GM23338 (cell line): ENCODE results near the gene TFF1. TPM values are rescaled to one million over a fixed set of nuclear protein-coding genes. Genes with fewer than 3 reads are reported as not detected.

Source experiments
- ATAC-seq: fragments of 200-7000 bp; cut with Tn5 transposase; 3 replicates; pipeline ENCODE4 v1.9.1; 2020
- DNase-seq: peaks from one replicate; pipeline ENCODE4 v3.0.0-alpha.2; 2015; ENCODE audit warnings: low spot score
- H2AFZ ChIP-seq: fragments of 200-600 bp; sonication (generic); 2 replicates; pipeline ENCODE4 v1.8.0; 2016; ENCODE audit warnings: antibody characterized with exemption, mild to moderate bottlenecking, moderate library complexity
- H3F3A ChIP-seq: fragments of 200-600 bp; sonication (generic); replicated peaks from 2 replicates; pipeline ENCODE4 v1.8.0; 2017; ENCODE audit warnings: antibody characterized with exemption, mixed run types, low read depth
- H3K27ac ChIP-seq: fragments of 200-600 bp; sonication (generic); 2 replicates; pipeline ENCODE4 v1.6.1; 2016; ENCODE audit warnings: low read depth
- H3K27me3 ChIP-seq: fragments of 200-600 bp; sonication (generic); 2 replicates; pipeline ENCODE4 v1.8.0; 2016; ENCODE audit warnings: mild to moderate bottlenecking, mixed run types, moderate library complexity; ENCODE audit not compliant: insufficient read depth
- H3K36me3 ChIP-seq: fragments of 200-600 bp; sonication (generic); 2 replicates; pipeline ENCODE4 v1.8.0; 2016; ENCODE audit warnings: mild to moderate bottlenecking; ENCODE audit not compliant: insufficient read depth
- H3K4me1 ChIP-seq: fragments of 200-600 bp; sonication (generic); 2 replicates; pipeline ENCODE4 v1.8.0; 2016; ENCODE audit warnings: mild to moderate bottlenecking, moderate library complexity; ENCODE audit not compliant: insufficient read depth
- H3K4me2 ChIP-seq: fragments of 200-600 bp; sonication (generic); 2 replicates; pipeline ENCODE4 v1.7.1; 2017; ENCODE audit warnings: mixed run types
- H3K4me3 ChIP-seq: fragments of 200-600 bp; sonication (generic); 2 replicates; pipeline ENCODE4 v1.6.1; 2016; ENCODE audit warnings: mixed run types
- H3K79me2 ChIP-seq: fragments of 200-600 bp; sonication (generic); replicated peaks from 2 replicates; pipeline ENCODE4 v1.8.0; 2017; ENCODE audit warnings: mild to moderate bottlenecking; ENCODE audit not compliant: insufficient read depth
- H3K9me2 ChIP-seq: fragments of 200-600 bp; sonication (generic); 2 replicates; pipeline ENCODE4 v1.8.0; 2017; ENCODE audit not compliant: insufficient read depth
- H4K20me1 ChIP-seq: fragments of 200-600 bp; sonication (generic); replicated peaks from 2 replicates; pipeline ENCODE4 v1.8.0; 2017; ENCODE audit warnings: mild to moderate bottlenecking; ENCODE audit not compliant: insufficient read depth
- H3K27ac Mint-ChIP-seq: 2 replicates; pipeline ENCODE4 v1.8.0; 2020; ENCODE audit warnings: inconsistent platforms, mild to moderate bottlenecking, moderate library complexity, mixed read lengths
- H3K27me3 Mint-ChIP-seq: 3 replicates; pipeline ENCODE4 v1.8.0; 2022; ENCODE audit warnings: low read depth, mild to moderate bottlenecking, moderate library complexity, mixed read lengths, inconsistent platforms; ENCODE audit not compliant: insufficient read depth, poor library complexity
- H3K36me3 Mint-ChIP-seq: 3 replicates; pipeline ENCODE4 v1.8.0; 2021; ENCODE audit warnings: low read depth, mild to moderate bottlenecking, inconsistent platforms, moderate library complexity, mixed read lengths
- H3K4me1 Mint-ChIP-seq: 3 replicates; pipeline ENCODE4 v1.8.0; 2020; ENCODE audit warnings: mild to moderate bottlenecking, inconsistent platforms, mixed read lengths
- H3K4me3 Mint-ChIP-seq: 3 replicates; pipeline ENCODE4 v1.8.0; 2021; ENCODE audit warnings: moderate library complexity, mild to moderate bottlenecking, inconsistent platforms, mixed read lengths
- H3K9me3 Mint-ChIP-seq: 3 replicates; pipeline ENCODE4 v1.8.0; 2020; ENCODE audit warnings: moderate library complexity, mild to moderate bottlenecking, inconsistent platforms, mixed read lengths
- EZH2phosphoT487 ChIP-seq: fragments of 200-600 bp; sonication (generic); IDR thresholded peaks from one replicate; pipeline ENCODE4 v1.8.1; 2018; ENCODE audit warnings: antibody characterized with exemption; ENCODE audit not compliant: unreplicated experiment
- JUNB ChIP-seq: IDR thresholded peaks from one replicate; pipeline ENCODE4 v1.6.1; 2016; ENCODE audit warnings: antibody characterized with exemption; ENCODE audit not compliant: unreplicated experiment
- POLR2AphosphoS5 ChIP-seq: IDR thresholded peaks from 2 replicates; pipeline ENCODE4 v1.6.1; 2016; ENCODE audit warnings: antibody characterized with exemption, low read depth
- polyA plus RNA-seq: library from polyadenylated mRNA; unstranded; fragments of >200 nt; fragmentation: Nextera tagmentation; extraction: Ambion mirVana; gene quantifications from 2 replicates; pipeline ENCODE4 v1.2.1, GENCODE V29; 2016
- total RNA-seq: library from RNA; depleted of rRNA; stranded (reverse); fragments of >200 nt; shearing (Covaris generic); gene quantifications from 2 replicates; pipeline ENCODE4 v1.2.3, GENCODE V29; 2014
- TF ChIP-seq, protein P1 (sequence below): fragments of 250-450 bp; sonication (Bioruptor Pico); IDR thresholded peaks from 2 replicates; pipeline ENCODE4 v1.5.0; 2020; ENCODE audit warnings: mild to moderate bottlenecking, moderate library complexity
- TF ChIP-seq, protein P2 (sequence below): IDR thresholded peaks from 2 replicates; pipeline ENCODE4 v1.6.1; 2016; ENCODE audit warnings: antibody characterized with exemption

TFF1 gene
- total and polyA plus RNA-seq, 2 experiments from 2014 or later: not detected

DNA sequence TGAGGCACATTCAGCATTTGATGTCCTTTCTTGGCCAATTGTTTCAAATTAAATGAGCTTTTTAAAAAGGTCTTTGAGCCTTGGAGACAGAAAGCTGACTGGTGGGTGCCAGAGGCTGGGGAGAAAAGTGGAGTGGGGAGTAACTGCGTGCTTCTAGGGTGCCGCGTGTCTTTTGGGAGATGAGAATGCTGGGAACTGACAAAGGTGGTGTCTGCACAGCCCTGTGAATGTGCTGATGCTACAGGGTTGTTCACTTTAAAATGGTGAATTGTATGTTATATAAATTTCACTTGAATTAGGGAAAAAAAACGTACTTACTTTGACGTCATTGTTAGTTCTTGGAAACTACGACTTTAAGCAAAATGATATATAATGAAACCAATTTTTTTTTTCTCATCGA is 8.1 kb upstream of the TFF1 start (continued):
- TF ChIP-seq, protein P1, sequence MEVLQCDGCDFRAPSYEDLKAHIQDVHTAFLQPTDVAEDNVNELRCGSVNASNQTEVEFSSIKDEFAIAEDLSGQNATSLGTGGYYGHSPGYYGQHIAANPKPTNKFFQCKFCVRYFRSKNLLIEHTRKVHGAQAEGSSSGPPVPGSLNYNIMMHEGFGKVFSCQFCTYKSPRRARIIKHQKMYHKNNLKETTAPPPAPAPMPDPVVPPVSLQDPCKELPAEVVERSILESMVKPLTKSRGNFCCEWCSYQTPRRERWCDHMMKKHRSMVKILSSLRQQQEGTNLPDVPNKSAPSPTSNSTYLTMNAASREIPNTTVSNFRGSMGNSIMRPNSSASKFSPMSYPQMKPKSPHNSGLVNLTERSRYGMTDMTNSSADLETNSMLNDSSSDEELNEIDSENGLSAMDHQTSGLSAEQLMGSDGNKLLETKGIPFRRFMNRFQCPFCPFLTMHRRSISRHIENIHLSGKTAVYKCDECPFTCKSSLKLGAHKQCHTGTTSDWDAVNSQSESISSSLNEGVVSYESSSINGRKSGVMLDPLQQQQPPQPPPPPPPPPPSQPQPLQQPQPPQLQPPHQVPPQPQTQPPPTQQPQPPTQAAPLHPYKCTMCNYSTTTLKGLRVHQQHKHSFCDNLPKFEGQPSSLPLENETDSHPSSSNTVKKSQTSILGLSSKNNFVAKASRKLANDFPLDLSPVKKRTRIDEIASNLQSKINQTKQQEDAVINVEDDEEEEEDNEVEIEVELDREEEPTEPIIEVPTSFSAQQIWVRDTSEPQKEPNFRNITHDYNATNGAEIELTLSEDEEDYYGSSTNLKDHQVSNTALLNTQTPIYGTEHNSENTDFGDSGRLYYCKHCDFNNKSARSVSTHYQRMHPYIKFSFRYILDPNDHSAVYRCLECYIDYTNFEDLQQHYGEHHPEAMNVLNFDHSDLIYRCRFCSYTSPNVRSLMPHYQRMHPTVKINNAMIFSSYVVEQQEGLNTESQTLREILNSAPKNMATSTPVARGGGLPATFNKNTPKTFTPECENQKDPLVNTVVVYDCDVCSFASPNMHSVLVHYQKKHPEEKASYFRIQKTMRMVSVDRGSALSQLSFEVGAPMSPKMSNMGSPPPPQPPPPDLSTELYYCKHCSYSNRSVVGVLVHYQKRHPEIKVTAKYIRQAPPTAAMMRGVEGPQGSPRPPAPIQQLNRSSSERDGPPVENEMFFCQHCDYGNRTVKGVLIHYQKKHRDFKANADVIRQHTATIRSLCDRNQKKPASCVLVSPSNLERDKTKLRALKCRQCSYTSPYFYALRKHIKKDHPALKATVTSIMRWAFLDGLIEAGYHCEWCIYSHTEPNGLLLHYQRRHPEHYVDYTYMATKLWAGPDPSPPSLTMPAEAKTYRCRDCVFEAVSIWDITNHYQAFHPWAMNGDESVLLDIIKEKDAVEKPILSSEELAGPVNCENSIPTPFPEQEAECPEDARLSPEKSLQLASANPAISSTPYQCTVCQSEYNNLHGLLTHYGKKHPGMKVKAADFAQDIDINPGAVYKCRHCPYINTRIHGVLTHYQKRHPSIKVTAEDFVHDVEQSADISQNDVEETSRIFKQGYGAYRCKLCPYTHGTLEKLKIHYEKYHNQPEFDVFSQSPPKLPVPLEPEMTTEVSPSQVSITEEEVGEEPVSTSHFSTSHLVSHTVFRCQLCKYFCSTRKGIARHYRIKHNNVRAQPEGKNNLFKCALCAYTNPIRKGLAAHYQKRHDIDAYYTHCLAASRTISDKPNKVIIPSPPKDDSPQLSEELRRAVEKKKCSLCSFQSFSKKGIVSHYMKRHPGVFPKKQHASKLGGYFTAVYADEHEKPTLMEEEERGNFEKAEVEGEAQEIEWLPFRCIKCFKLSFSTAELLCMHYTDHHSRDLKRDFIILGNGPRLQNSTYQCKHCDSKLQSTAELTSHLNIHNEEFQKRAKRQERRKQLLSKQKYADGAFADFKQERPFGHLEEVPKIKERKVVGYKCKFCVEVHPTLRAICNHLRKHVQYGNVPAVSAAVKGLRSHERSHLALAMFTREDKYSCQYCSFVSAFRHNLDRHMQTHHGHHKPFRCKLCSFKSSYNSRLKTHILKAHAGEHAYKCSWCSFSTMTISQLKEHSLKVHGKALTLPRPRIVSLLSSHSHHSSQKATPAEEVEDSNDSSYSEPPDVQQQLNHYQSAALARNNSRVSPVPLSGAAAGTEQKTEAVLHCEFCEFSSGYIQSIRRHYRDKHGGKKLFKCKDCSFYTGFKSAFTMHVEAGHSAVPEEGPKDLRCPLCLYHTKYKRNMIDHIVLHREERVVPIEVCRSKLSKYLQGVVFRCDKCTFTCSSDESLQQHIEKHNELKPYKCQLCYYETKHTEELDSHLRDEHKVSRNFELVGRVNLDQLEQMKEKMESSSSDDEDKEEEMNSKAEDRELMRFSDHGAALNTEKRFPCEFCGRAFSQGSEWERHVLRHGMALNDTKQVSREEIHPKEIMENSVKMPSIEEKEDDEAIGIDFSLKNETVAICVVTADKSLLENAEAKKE (CRISPR knock-in tag): no peak
- TF ChIP-seq JUNB (no peak), POLR2AphosphoS5 (no peak), EZH2phosphoT487 (no peak)
- TF ChIP-seq, protein P2, sequence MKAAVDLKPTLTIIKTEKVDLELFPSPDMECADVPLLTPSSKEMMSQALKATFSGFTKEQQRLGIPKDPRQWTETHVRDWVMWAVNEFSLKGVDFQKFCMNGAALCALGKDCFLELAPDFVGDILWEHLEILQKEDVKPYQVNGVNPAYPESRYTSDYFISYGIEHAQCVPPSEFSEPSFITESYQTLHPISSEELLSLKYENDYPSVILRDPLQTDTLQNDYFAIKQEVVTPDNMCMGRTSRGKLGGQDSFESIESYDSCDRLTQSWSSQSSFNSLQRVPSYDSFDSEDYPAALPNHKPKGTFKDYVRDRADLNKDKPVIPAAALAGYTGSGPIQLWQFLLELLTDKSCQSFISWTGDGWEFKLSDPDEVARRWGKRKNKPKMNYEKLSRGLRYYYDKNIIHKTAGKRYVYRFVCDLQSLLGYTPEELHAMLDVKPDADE: no peak

DNA sequence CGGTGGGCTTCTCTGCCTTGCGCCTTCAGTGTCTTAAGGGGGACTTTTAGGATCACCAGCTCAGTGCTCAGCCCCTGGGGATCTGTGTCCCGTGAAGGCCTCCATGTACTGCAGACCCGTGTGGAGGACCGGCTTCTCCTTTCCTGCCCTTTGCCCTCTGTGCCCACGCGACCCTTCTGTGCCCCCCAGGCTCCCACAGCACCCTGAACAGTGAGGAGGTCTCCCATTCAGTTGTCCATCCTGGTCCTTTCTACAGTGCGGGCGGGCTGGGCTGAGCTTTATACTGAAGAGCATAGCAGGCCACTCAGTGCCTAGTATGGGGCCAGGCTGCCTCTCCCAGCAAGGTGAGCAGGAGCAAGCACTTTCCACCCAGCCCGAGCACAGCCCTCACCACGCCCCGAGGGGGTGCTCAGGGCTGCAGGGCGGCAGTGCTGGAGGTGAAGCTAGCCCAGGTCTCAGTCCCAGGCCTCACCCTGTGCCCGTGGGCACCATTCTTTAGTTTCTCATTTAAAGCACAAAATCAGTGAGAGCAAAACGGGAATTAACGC is 7.6 kb upstream of the TFF1 start:
- Mint-ChIP-seq H3K27ac (no peak overlapping the region), H3K36me3 (no peaks in the 10 kb centered on the region), H3K27me3 (peaks cover 3% of the 10 kb centered on the region), H3K4me1 (peaks cover 2% of the 10 kb centered on the region; the same call in 2 of the 3 replicates), H3K9me3 (no peaks in the 10 kb centered on the region), H3K4me3 (no peak overlapping the region)
- H3K4me1 ChIP-seq: no peaks in the 10 kb centered on the region
- H3K9me2 ChIP-seq: no peaks in the 10 kb centered on the region
- H4K20me1 ChIP-seq: no peaks in the 10 kb centered on the region
- DNase-seq: no peak
- H3K36me3 ChIP-seq: no peaks in the 10 kb centered on the region
- no peak for ATAC-seq
- no peaks in the 10 kb centered on the region for H3F3A ChIP-seq
- 0 out of 2 replicates have a peak overlapping the region, but pooled peaks have one; percentile 47 for H2AFZ ChIP-seq
- H3K27ac ChIP-seq: no peak overlapping the region
- no peak for TF ChIP-seq JUNB
- no peaks in the 10 kb centered on the region for H3K27me3 ChIP-seq
- H3K4me2 ChIP-seq: no peak overlapping the region
- H3K79me2 ChIP-seq: no peaks in the 10 kb centered on the region
- no peak overlapping the region for H3K4me3 ChIP-seq
